Vagina (tissue), 2 donors: Measurements from ENCODE around the gene GJC1.

Source experiments
- POLR2A ChIP-seq, 2 donors: fragments of 450-650 bp; IDR thresholded peaks; one replicate each; pipeline ENCODE4 v1.6.1; 2017; ENCODE audit warnings: antibody characterized with exemption in 2 of 2, mild to moderate bottlenecking in 2 of 2, moderate library complexity in 2 of 2
- TF ChIP-seq, protein P1 (sequence below), 3 experiments: fragments of 450-650 bp in 2 of 3; fragments of 200-600 bp in 1 of 3; sonication (generic) in 1 of 3; IDR thresholded peaks; one replicate each; pipeline ENCODE4 v1.5.1; 2017 to 2019; ENCODE audit warnings: antibody characterized with exemption in 3 of 3, mild to moderate bottlenecking in 2 of 3, moderate library complexity in 2 of 3

DNA sequence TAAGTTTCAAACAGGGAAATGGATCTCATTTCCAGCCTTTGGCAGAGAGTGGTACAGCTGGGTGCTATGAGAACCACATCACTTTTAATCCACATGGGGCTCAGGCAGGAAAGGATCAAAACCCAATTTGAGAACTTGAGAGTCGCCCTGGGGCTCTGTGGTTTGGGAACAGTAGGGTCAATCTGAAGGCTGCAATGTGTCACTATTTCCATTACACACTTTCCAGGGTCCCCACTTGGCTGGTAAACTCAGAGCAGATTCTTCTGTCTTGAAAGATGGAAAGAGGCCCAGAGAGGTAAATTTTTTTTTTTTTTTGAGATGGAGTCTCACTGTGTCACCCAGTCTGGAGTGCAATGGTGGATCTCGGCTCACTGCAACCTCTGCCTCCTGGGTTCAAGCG lies 10.8 kb upstream of the GJC1 start:
- TF ChIP-seq, protein P1, sequence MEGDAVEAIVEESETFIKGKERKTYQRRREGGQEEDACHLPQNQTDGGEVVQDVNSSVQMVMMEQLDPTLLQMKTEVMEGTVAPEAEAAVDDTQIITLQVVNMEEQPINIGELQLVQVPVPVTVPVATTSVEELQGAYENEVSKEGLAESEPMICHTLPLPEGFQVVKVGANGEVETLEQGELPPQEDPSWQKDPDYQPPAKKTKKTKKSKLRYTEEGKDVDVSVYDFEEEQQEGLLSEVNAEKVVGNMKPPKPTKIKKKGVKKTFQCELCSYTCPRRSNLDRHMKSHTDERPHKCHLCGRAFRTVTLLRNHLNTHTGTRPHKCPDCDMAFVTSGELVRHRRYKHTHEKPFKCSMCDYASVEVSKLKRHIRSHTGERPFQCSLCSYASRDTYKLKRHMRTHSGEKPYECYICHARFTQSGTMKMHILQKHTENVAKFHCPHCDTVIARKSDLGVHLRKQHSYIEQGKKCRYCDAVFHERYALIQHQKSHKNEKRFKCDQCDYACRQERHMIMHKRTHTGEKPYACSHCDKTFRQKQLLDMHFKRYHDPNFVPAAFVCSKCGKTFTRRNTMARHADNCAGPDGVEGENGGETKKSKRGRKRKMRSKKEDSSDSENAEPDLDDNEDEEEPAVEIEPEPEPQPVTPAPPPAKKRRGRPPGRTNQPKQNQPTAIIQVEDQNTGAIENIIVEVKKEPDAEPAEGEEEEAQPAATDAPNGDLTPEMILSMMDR (IDR thresholded peaks at IDR 0.05) = no peak
- no peak for TF ChIP-seq POLR2A (IDR thresholded peaks at IDR 0.05)
